Loucy (cell line): ENCODE measurements around the gene CEP72.
"Not testable (repeated sequence)": the region's sequence is repeated elsewhere in the genome, so short reads cannot be mapped to it uniquely, and the experiment has no call there.

Source experiments
- H2AFZ ChIP-seq: fragments of 200-600 bp; sonication (generic); 2 replicates; pipeline ENCODE4 v1.6.0; 2016; ENCODE audit warnings: antibody characterized with exemption, mild to moderate bottlenecking, low read length, moderate library complexity
- H3F3A ChIP-seq: fragments of 200-600 bp; 2 replicates; pipeline ENCODE4 v1.6.0; 2016; ENCODE audit warnings: antibody characterized with exemption, low read depth, mild to moderate bottlenecking
- H3K27me3 ChIP-seq: fragments of 200-600 bp; sonication (generic); 2 replicates; pipeline ENCODE4 v1.6.1; 2014; ENCODE audit warnings: low read length, mild to moderate bottlenecking; ENCODE audit not compliant: insufficient read depth, poor library complexity, severe bottlenecking
- H3K36me3 ChIP-seq: fragments of 200-600 bp; sonication (generic); 2 replicates; pipeline ENCODE4 v1.6.1; 2016; ENCODE audit warnings: low read length; ENCODE audit not compliant: insufficient read depth
- H3K4me1 ChIP-seq: fragments of 200-600 bp; sonication (generic); 2 replicates; pipeline ENCODE4 v1.5.1; 2014; ENCODE audit warnings: low read length, mild to moderate bottlenecking; ENCODE audit not compliant: insufficient read depth, poor library complexity, severe bottlenecking
- H3K4me2 ChIP-seq: fragments of 200-600 bp; sonication (generic); 2 replicates; pipeline ENCODE4 v1.6.0; 2014; ENCODE audit warnings: antibody characterized with exemption, low read length, low read depth, mild to moderate bottlenecking; ENCODE audit not compliant: poor library complexity, severe bottlenecking
- H3K4me3 ChIP-seq: fragments of 200-600 bp; sonication (generic); 2 replicates; pipeline ENCODE4 v1.5.1; 2014; ENCODE audit warnings: low read length, mild to moderate bottlenecking, mixed read lengths; ENCODE audit not compliant: poor library complexity, severe bottlenecking
- H3K79me2 ChIP-seq: fragments of 200-600 bp; sonication (generic); 2 replicates; pipeline ENCODE4 v1.6.1; 2014; ENCODE audit warnings: low read length; ENCODE audit not compliant: insufficient read depth
- H3K9ac ChIP-seq: fragments of 200-600 bp; sonication (generic); 2 replicates; pipeline ENCODE4 v1.6.0; 2014; ENCODE audit warnings: mild to moderate bottlenecking, low read depth, low read length, moderate library complexity; ENCODE audit not compliant: poor library complexity, severe bottlenecking
- H3K9me2 ChIP-seq: fragments of 200-600 bp; sonication (generic); replicated peaks from 2 replicates; pipeline ENCODE4 v1.6.1; 2016; ENCODE audit warnings: low read depth, low read length, mixed read lengths
- H3K9me3 ChIP-seq: fragments of 200-600 bp; sonication (generic); 2 replicates; pipeline ENCODE4 v1.6.1; 2014; ENCODE audit warnings: mild to moderate bottlenecking, antibody characterized with exemption, low read length, low read depth; ENCODE audit not compliant: insufficient read depth
- H4K20me1 ChIP-seq: fragments of 200-600 bp; sonication (generic); 2 replicates; pipeline ENCODE4 v1.6.0; 2014; ENCODE audit warnings: antibody characterized with exemption, low read length, mild to moderate bottlenecking; ENCODE audit not compliant: insufficient read depth, poor library complexity, severe bottlenecking
- CTCF ChIP-seq: fragments of 200-600 bp; sonication (generic); conservative IDR thresholded peaks from 2 replicates; pipeline ENCODE4 v1.5.1; 2014; ENCODE audit warnings: mild to moderate bottlenecking, antibody characterized with exemption, low read length
- EZH2phosphoT487 ChIP-seq: fragments of 200-600 bp; IDR thresholded peaks from 2 replicates; pipeline ENCODE4 v1.6.1; 2018; ENCODE audit warnings: antibody characterized with exemption, mild to moderate bottlenecking, moderate library complexity, borderline replicate concordance

Gene CEP72

GRCh38 chr5:688348-689010, 76.3 kb downstream of the CEP72 start:
- H3K4me2 ChIP-seq, H3K9me2 ChIP-seq, H3K9ac ChIP-seq, H4K20me1 ChIP-seq, H3K27me3 ChIP-seq, H2AFZ ChIP-seq, H3F3A ChIP-seq, H3K4me1 ChIP-seq, H3K4me3 ChIP-seq, H3K9me3 ChIP-seq, H3K79me2 ChIP-seq, H3K36me3 ChIP-seq: not testable (repeated sequence)

GRCh38 chr5:690293-690692, 78.2 kb downstream of the CEP72 start:
- H3K9me3 ChIP-seq, H3K4me3 ChIP-seq, H3K4me1 ChIP-seq, H3K79me2 ChIP-seq, H2AFZ ChIP-seq, H3K4me2 ChIP-seq, H3K9ac ChIP-seq, H3K36me3 ChIP-seq, H3F3A ChIP-seq, H3K9me2 ChIP-seq, H3K27me3 ChIP-seq, H4K20me1 ChIP-seq: not testable (repeated sequence)

GRCh38 chr5:691049-691448, 78.9 kb downstream of the CEP72 start:
- not testable (repeated sequence) for H3K4me3 ChIP-seq, H3K9me2 ChIP-seq, H3K27me3 ChIP-seq, H3K4me2 ChIP-seq, H2AFZ ChIP-seq, H3F3A ChIP-seq, H3K9ac ChIP-seq, H3K36me3 ChIP-seq, H4K20me1 ChIP-seq, H3K79me2 ChIP-seq, H3K4me1 ChIP-seq, H3K9me3 ChIP-seq

GRCh38 chr5:691817-692528, 79.8 kb downstream of the CEP72 start:
- Histone ChIP-seq H3K79me2 (no peaks in the 10 kb centered on the region), H3K9me2 (no peaks in the 10 kb centered on the region), H3K4me3 (no peak overlapping the region), H3F3A (no peaks in the 10 kb centered on the region), H3K4me2 (no peak overlapping the region), H3K9me3 (no peaks in the 10 kb centered on the region), H2AFZ (no peak overlapping the region), H3K9ac (no peak overlapping the region), H3K4me1 (no peaks in the 10 kb centered on the region), H3K36me3 (no peaks in the 10 kb centered on the region), H3K27me3 (peaks cover 3% of the 10 kb centered on the region), H4K20me1 (no peaks in the 10 kb centered on the region)
- TF ChIP-seq EZH2phosphoT487, result no peak
- TF ChIP-seq CTCF, result no peak

GRCh38 chr5:692529-693041, 80.4 kb downstream of the CEP72 start:
- not testable (repeated sequence) for H3K36me3 ChIP-seq, H3K9ac ChIP-seq, H3K27me3 ChIP-seq, H2AFZ ChIP-seq, H3K9me2 ChIP-seq, H3K9me3 ChIP-seq, H3K79me2 ChIP-seq, H3K4me1 ChIP-seq, H3F3A ChIP-seq, H4K20me1 ChIP-seq
- peak overlapping the region; percentile 37 for H3K4me2 ChIP-seq
- peak overlapping the region; percentile 35 for H3K4me3 ChIP-seq

GRCh38 chr5:693271-694041, 81.3 kb downstream of the CEP72 start, which contains the start of gene TPPP:
TPPP (minus strand) TSS chr5:693352; CDS start chr5:678060, 15,292 bp downstream.
- not testable (repeated sequence) for H3K36me3 ChIP-seq, H3K79me2 ChIP-seq, H3K9ac ChIP-seq, H3K4me1 ChIP-seq, H3K27me3 ChIP-seq, H2AFZ ChIP-seq, H3F3A ChIP-seq, H4K20me1 ChIP-seq, H3K9me2 ChIP-seq, H3K9me3 ChIP-seq
- H3K4me2 ChIP-seq, result peak within 1 kb of the TSS; percentile 37
- peak within 1 kb of the TSS; percentile 35 for H3K4me3 ChIP-seq
